ENCODE data around the gene RABGGTA. TPM values are rescaled to one million over a fixed set of nuclear protein-coding genes. Genes with fewer than 3 reads are reported as not detected.

The RABGGTA gene
- total RNA-seq, 2 experiments from 2014 or later: 39.5 to 40.6 TPM

DNA sequence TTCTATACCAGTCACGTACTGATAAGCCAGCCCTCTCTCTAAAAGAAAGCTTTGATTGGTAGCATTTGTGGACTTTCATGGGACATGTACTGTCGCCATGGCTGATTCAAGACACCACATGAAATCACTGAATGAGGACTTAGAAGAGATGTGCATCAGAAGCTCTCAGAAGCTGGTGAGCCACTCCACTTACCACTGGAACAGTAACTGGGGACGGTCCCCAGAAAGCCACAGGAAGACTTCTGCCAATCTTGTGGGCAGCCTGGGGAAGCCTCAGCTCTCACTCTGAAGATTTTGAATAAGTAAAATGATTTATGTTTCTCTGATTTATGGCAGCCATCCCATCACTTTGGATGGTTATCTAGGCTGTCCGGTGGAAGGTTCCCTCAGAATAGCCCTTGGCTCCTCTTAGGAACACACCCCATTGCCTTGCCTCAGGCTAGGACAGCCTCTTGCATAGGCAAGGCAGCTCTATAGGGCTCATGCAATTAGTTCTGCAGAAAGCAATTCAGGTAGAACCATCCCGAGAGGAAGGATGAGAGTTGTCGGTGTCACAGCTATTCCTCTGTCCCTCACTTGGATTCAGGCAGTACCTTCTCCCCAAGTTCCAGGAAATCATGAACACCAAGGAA, 18.4 kb upstream of the RABGGTA start:
- H3K4me3 Mint-ChIP-seq: no peak overlapping the region
- H3K27me3 Mint-ChIP-seq: peaks cover 2% of the 10 kb centered on the region
- POLR2A ChIA-PET: interaction anchor here (0.8 to 2.1 kb wide), 11 partner anchors 9 to 143 kb away, joined by 3 to 15 read pairs (median 3); partner anchors contain the start of genes CBLN3, CHMP4A, KHNYN and MDP1
- peak; percentile 90 for DNase-seq
- H3K9me3 Mint-ChIP-seq: no peaks in the 10 kb centered on the region
- CTCF ChIA-PET: interaction anchor here (1.0 to 5.2 kb wide), 12 partner anchors 9 to 181 kb away, joined by 3 to 57 read pairs (median 10); partner anchors contain the start of genes CIDEB, DHRS1, NOP9 and RABGGTA
- H3K27ac Mint-ChIP-seq: peak overlapping the region; percentile 8
- intact Hi-C loops (cut with micrococcal nuclease): loop anchor here (1.0 to 2.0 kb wide), 4 partner anchors 8 to 47 kb away; partner anchors contain the start of gene TINF2
- peaks cover 22% of the 10 kb centered on the region for H3K36me3 Mint-ChIP-seq
- peaks cover 25% of the 10 kb centered on the region for H3K4me1 Mint-ChIP-seq (ENCODE audit: low read depth)

DNA sequence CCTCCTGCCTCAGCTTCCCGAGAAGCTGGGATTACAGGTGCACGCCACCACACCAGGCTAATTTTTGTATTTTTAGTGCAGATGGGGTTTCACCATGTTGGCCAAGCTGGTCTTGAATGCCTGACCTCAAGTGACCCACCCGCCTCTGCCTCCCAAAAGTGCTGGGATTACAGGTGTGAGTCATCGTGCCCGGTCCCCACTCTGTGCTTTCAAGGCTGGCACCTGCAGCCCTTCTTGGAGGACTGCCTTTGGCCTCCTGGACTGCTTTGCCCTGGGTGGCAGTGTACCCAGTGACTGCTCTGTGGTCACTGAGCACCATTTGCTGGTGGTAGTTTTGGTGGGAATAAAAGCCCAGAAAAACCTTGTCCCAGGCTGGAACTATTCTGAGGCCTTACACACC, 15.6 kb upstream of the RABGGTA start:
- Mint-ChIP-seq H3K27me3 (peaks cover 2% of the 10 kb centered on the region), H3K27ac (no peak overlapping the region), H3K4me3 (no peak overlapping the region), H3K9me3 (no peaks in the 10 kb centered on the region), H3K36me3 (peaks cover 19% of the 10 kb centered on the region), H3K4me1 (ENCODE audit: low read depth) (peaks cover 25% of the 10 kb centered on the region)
- ChIA-PET CTCF (interaction anchor here (1.0 kb wide), 1 partner anchor 44 kb away, joined by 3 read pairs; no protein-coding TSS in a partner anchor), POLR2A (no interaction called here)
- DNase-seq: no peak
- intact Hi-C loops (cut with micrococcal nuclease): no loop called here

DNA sequence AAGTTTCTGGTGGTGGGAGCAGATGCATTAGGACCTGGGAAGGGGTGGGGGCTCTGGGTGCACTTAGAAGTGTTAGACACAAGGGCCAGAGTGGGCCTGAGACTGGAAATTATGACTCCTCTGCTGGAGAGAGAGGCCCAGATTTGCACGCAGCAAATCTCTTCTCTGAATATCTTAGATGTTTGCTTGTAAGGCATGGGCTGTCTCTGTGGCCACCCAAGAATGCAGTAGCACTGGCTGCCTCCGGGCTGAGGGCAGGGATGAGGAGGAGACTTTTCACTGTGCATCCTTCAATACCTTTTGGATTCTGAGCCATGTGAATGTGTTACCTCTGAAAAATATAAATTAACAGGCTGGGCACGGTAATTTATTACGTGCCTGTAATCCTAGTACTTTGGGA, 14.0 kb upstream of the RABGGTA start:
- DNase-seq: no peak
- Mint-ChIP-seq H3K4me1 (ENCODE audit: low read depth) (peaks cover 20% of the 10 kb centered on the region), H3K27ac (no peak overlapping the region), H3K27me3 (no peaks in the 10 kb centered on the region), H3K36me3 (peaks cover 5% of the 10 kb centered on the region), H3K9me3 (no peaks in the 10 kb centered on the region), H3K4me3 (no peak overlapping the region)
- CTCF ChIA-PET: interaction anchor here (6.7 kb wide), 1 partner anchor 13 kb away, joined by 66 read pairs; the partner anchor contains the start of genes DHRS1 and NOP9
- intact Hi-C loops (cut with micrococcal nuclease): no loop called here
- POLR2A ChIA-PET: no interaction called here

DNA sequence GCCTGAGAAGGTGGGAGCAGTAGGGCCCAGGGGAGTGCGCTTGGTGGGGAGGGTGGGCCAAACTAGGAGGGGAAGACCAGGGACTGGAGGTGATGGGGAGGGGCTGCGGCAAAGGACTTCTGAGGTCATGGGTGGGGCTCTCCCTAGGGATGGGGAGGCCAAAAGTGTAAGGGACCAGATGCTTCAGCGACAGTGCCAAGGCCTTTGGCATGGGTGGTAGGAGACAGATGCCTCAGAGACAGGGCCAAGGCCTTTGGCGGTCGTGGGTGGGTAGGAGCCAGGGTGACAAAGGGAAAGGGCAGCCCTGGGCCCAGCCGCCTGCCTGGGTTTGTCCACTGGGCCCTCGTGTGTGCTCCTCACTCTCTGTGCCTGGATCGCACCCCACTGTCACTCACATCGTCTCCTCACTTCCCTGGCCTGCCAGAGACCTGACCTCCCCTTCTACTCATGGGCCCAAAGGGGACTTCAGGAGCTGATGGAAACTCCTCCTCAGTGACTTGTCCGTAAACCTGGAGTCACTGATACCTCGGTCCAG, 13.2 kb upstream of the RABGGTA start:
- H3K9me3 Mint-ChIP-seq: no peaks in the 10 kb centered on the region
- intact Hi-C loops (cut with micrococcal nuclease): no loop called here
- no peak overlapping the region for H3K27ac Mint-ChIP-seq
- ChIA-PET POLR2A (no interaction called here), CTCF (interaction anchor here (6.7 kb wide), 1 partner anchor 14 kb away, joined by 66 read pairs; the partner anchor contains the start of genes DHRS1 and NOP9)
- no peaks in the 10 kb centered on the region for H3K27me3 Mint-ChIP-seq
- H3K4me3 Mint-ChIP-seq: no peak overlapping the region
- DNase-seq: no peak
- H3K4me1 Mint-ChIP-seq (ENCODE audit: low read depth): peaks cover 20% of the 10 kb centered on the region
- peaks cover 3% of the 10 kb centered on the region for H3K36me3 Mint-ChIP-seq

DNA sequence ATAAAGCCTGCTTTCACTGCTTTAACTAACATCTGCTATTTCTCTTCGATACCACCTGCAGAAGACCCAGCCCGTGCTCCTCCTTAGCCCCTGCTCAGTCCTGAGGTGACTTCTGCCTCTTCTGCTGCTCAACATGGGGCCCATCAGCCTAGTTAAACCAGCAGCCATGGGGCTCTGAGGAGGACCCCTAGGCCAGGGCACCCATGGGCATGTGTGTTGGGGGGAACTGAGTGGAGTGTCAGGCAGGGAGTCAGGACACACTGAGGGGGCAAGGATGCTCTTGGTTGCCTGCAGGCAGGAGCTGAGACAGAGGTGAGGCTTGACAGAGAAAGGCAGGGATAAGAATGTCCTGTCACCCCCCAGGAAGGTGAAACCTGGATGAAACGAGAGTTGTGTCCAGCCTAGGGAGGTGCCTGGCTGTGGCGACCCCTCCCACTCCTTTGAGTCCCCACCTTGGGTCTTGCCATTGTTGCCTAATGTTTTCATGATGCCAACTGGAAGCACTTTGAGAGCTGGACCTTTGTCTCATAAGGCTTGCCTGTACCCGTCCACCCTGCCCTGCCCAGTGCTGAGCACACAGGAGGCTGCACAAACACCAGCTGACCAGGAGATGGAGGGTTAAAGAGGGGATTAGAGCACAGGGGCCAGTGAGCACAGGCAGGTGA, 12.5 kb upstream of the RABGGTA start:
- Mint-ChIP-seq H3K36me3 (peaks cover 3% of the 10 kb centered on the region), H3K4me3 (no peak overlapping the region), H3K9me3 (no peaks in the 10 kb centered on the region), H3K27me3 (no peaks in the 10 kb centered on the region), H3K4me1 (ENCODE audit: low read depth) (peaks cover 20% of the 10 kb centered on the region), H3K27ac (no peak overlapping the region)
- intact Hi-C loops (cut with micrococcal nuclease): no loop called here
- ChIA-PET CTCF (interaction anchor here (1.0 to 6.7 kb wide), 3 partner anchors 15 to 40 kb away, joined by 4 to 66 read pairs (median 4); partner anchors contain the start of genes CIDEB, DHRS1 and NOP9), POLR2A (interaction anchor here (1.7 kb wide), 1 partner anchor 37 kb away, joined by 4 read pairs; no protein-coding TSS in a partner anchor)
- no peak for DNase-seq

DNA sequence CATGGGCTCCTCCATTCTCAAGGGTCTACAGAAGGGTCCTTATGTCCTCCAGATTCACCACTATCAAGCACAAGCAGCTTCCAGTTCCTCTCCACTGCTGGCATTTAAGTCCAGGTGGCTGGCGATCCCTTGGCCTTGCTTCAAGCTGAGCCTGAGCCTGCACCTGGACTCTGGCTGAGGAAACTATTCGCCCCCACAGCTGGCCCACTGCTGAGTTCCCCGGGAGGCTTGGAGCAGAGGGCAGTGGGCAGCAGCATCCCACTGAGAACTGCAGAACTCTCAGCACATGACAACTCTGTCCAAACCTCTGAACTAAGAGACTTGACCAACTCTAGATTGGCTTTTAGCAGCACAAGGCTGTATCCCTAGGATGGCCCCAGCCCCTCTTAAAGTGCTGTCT, 11.3 kb upstream of the RABGGTA start:
- DNase-seq: no peak
- no peak overlapping the region for H3K4me3 Mint-ChIP-seq
- peaks cover 3% of the 10 kb centered on the region for H3K36me3 Mint-ChIP-seq
- ChIA-PET POLR2A (interaction anchor here (0.6 to 1.7 kb wide), 2 partner anchors 16 to 36 kb away, joined by 3 to 4 read pairs; no protein-coding TSS in a partner anchor), CTCF (interaction anchor here (1.0 to 6.7 kb wide), 4 partner anchors 16 to 40 kb away, joined by 3 to 66 read pairs (median 4); partner anchors contain the start of genes CIDEB, DHRS1 and NOP9)
- peaks cover 29% of the 10 kb centered on the region for H3K4me1 Mint-ChIP-seq (ENCODE audit: low read depth)
- H3K27me3 Mint-ChIP-seq: no peaks in the 10 kb centered on the region
- H3K9me3 Mint-ChIP-seq: no peaks in the 10 kb centered on the region
- H3K27ac Mint-ChIP-seq: no peak overlapping the region
- intact Hi-C loops (cut with micrococcal nuclease): no loop called here

DNA sequence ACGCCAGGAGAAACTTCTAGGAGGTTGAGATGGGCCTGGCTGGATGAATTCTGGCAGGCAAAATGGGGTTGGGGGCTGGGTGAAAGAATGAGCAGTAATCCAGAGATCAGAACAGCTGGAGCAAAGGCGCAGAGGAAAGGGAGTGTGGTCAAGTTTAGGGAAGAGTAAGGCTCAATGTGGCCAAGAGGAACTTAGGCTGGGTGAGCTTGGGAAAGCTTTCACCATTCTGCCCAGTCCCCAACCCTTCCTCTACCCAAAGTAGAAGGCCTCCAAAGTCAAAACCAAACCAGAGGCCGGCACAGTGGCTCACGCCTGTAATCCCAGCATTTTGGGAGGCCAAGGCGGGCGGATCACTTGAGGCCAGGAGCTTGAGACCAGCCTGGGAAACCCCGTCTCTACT, 10.2 kb upstream of the RABGGTA start:
- intact Hi-C loops (cut with micrococcal nuclease): no loop called here
- H3K36me3 Mint-ChIP-seq: peaks cover 3% of the 10 kb centered on the region
- no peaks in the 10 kb centered on the region for H3K9me3 Mint-ChIP-seq
- DNase-seq: no peak
- ChIA-PET CTCF (interaction anchor here (1.6 to 6.7 kb wide), 4 partner anchors 9 to 38 kb away, joined by 3 to 66 read pairs (median 24); partner anchors contain the start of genes CIDEB, DHRS1 and NOP9), POLR2A (interaction anchor here (1.1 kb wide), 1 partner anchor 9 kb away, joined by 5 read pairs; no protein-coding TSS in a partner anchor)
- peaks cover 38% of the 10 kb centered on the region for H3K4me1 Mint-ChIP-seq (ENCODE audit: low read depth)
- H3K27ac Mint-ChIP-seq: no peak overlapping the region
- no peak overlapping the region for H3K4me3 Mint-ChIP-seq
- no peaks in the 10 kb centered on the region for H3K27me3 Mint-ChIP-seq

DNA sequence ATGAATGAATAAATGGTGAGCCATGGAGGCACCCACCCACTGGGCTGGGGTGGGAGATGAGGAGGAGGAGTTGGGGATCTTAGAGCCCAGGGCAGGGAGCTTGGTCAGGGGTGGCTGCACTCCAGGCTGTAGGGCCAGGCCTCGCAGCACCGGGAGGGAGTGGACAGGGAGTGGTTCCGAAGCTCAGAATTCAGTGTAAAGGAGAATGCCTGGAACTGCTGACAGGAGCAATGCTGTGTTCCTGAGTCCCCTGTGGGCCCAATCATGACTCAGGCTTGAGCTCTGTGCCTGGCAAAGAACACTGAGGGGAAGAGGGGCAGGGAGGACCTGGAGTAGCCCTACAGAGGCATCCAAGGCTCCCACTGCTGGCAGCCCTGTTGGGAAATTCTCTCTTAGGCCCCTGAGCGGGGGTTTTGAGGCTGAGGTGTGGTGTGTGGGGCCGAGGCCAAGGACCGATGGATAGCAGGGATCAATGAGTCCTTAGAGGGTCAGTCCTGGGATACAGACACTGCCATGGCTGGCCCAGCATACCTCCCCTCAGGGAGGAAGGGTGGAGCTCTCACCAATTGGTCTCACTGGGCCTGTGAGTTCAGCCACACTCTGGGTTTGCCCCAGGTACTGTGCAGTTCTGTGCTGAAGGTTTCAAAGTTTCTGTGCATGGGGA, 9.5 kb upstream of the RABGGTA start:
- POLR2A ChIA-PET: interaction anchor here (1.1 to 1.4 kb wide), 3 partner anchors 9 to 39 kb away, joined by 4 to 5 read pairs (median 5); partner anchors contain the start of gene TINF2
- Mint-ChIP-seq H3K9me3 (no peaks in the 10 kb centered on the region), H3K4me3 (no peak overlapping the region), H3K27me3 (no peaks in the 10 kb centered on the region), H3K36me3 (peaks cover 3% of the 10 kb centered on the region), H3K4me1 (ENCODE audit: low read depth) (peaks cover 38% of the 10 kb centered on the region), H3K27ac (no peak overlapping the region)
- no peak for DNase-seq
- CTCF ChIA-PET: interaction anchor here (0.9 to 6.7 kb wide), 9 partner anchors 9 to 53 kb away, joined by 3 to 66 read pairs (median 10); partner anchors contain the start of genes CIDEB, DHRS1, NOP9 and RABGGTA
- intact Hi-C loops (cut with micrococcal nuclease): no loop called here

DNA sequence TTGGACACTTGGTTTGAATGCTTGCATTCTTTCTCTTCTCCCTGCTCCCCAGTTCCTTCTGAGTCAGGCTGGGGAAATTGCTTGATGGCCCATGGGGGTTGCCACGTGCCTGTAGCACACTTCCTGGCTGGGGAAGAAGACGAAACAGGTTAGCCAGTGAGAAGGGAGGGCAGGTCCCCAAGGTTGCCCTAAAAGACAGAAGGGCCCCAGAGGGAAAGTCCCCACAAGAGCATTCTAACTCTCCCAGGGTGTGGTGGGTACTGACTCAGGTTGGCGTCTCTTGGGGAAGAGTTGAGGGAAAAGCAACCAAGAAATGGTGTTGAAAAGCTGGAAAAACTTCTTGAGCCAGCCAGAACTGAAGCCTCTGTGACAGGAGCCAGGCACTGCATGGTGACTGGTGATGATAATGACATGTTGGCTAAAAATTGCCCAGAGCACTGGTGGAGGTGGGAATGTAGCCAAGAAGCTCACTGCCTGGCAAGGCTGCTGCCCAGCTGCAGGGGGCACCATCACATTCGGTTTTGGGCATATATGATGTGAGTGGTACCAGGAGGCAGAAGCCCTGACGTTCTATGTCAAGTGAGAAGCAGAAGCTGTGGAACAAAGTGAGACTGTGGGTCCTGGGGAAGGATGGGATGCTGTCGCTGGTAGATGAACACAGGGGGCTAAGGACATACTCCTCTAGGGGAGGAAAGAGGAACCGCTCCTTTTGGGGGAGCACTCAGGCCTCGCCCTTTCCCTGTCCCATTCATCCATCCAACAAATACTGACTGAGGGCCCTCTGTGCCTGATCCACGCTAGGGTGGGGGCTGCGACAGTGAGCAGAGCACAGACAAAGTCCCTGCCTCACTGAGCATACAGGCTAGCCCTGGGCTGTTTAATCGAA, 8.1 kb upstream of the RABGGTA start:
- DNase-seq: peak; percentile 77
- H3K36me3 Mint-ChIP-seq: peaks cover 3% of the 10 kb centered on the region
- H3K4me1 Mint-ChIP-seq (ENCODE audit: low read depth): peaks cover 46% of the 10 kb centered on the region
- H3K4me3 Mint-ChIP-seq: no peak overlapping the region
- no peaks in the 10 kb centered on the region for H3K27me3 Mint-ChIP-seq
- H3K9me3 Mint-ChIP-seq: no peaks in the 10 kb centered on the region
- ChIA-PET CTCF (interaction anchor here (0.7 to 6.7 kb wide), 13 partner anchors 8 to 152 kb away, joined by 3 to 66 read pairs (median 7); partner anchors contain the start of genes CIDEB, DHRS1, LTB4R2 and NOP9), POLR2A (interaction anchor here (0.8 to 1.4 kb wide), 5 partner anchors 9 to 55 kb away, joined by 3 to 4 read pairs (median 3); partner anchors contain the start of genes ADCY4 and TINF2)
- intact Hi-C loops (cut with micrococcal nuclease): loop anchor here (1.0 to 10.0 kb wide), 3 partner anchors 10 to 225 kb away; partner anchors contain the start of gene CARMIL3
- peak overlapping the region; percentile 70 for H3K27ac Mint-ChIP-seq

DNA sequence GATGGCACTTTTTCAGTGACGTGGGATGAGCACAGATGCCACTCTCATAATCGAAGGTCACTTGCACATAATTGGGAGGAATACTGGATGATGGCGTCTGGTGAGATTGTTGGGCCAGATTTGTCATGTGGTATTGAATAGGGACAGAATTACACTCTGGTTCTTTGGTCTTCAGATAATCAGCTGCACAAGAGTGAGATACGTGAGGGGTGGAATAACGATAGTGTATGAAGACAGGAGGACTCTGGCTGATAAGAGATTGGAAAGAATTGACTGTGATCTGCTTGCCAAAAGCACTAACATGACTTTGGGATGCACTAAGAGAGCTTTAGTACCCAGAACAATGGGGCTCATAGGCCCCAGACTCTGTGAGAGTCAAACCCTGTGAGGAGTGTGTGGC, 7.0 kb upstream of the RABGGTA start:
- H3K4me1 Mint-ChIP-seq (ENCODE audit: low read depth): peaks cover 56% of the 10 kb centered on the region
- ChIA-PET POLR2A (interaction anchor here (0.8 to 1.4 kb wide), 2 partner anchors 32 to 36 kb away, joined by 3 to 4 read pairs; partner anchors contain the start of gene TINF2), CTCF (interaction anchor here (1.1 to 6.7 kb wide), 5 partner anchors 12 to 32 kb away, joined by 4 to 66 read pairs (median 24); partner anchors contain the start of genes CIDEB, DHRS1 and NOP9)
- no peak for DNase-seq
- intact Hi-C loops (cut with micrococcal nuclease): loop anchor here (10.0 kb wide), 1 partner anchor 224 kb away; the partner anchor contains the start of gene CARMIL3
- H3K27me3 Mint-ChIP-seq: no peaks in the 10 kb centered on the region
- peaks cover 3% of the 10 kb centered on the region for H3K36me3 Mint-ChIP-seq
- H3K4me3 Mint-ChIP-seq: no peak overlapping the region
- H3K27ac Mint-ChIP-seq: peak overlapping the region; percentile 54
- H3K9me3 Mint-ChIP-seq: no peaks in the 10 kb centered on the region

All from activated CD4-positive, alpha-beta memory T cell treated with anti-CD3 and anti-CD28 coated beads for 36 hours (primary cell).